Fibroblast of pulmonary artery (primary cell): ENCODE measurements around the gene RBM17.
A peak's percentile ranks its signal among the peaks of the same experiment; 100 is the strongest.

ENCODE experiments used
- DNase-seq: peaks from one replicate; pipeline ENCODE4 v3.0.0-alpha.2; 2010; ENCODE audit warnings: low read depth
- H3K4me3 ChIP-seq: replicated peaks from 2 replicates; pipeline ENCODE4 v1.5.1; 2011; ENCODE audit warnings: low read depth, mild to moderate bottlenecking, control low read depth, low read length, moderate library complexity
- CTCF ChIP-seq: IDR thresholded peaks from 2 replicates; pipeline ENCODE4 v1.5.1; 2011; ENCODE audit warnings: mild to moderate bottlenecking, control low read depth, low read length, inconsistent platforms; ENCODE audit errors: missing control alignments

The RBM17 gene

GRCh38 chr10:6065835-6066234, 23.0 kb upstream of the RBM17 start:
- peak; percentile 72 for DNase-seq
- no peak overlapping the region for H3K4me3 ChIP-seq
- TF ChIP-seq CTCF = no peak

- H3K4me3 ChIP-seq = no peak overlapping the region
- no peak for DNase-seq
- no peak for TF ChIP-seq CTCF
Observed at GRCh38 chr10:6067457-6067856, 21.4 kb upstream of the RBM17 start.

- no peak overlapping the region for H3K4me3 ChIP-seq
- no peak for TF ChIP-seq CTCF
- no peak for DNase-seq
Observed at GRCh38 chr10:6068006-6068405, 20.8 kb upstream of the RBM17 start.

GRCh38 chr10:6068422-6068821, 20.4 kb upstream of the RBM17 start:
- DNase-seq = no peak
- no peak overlapping the region for H3K4me3 ChIP-seq
- TF ChIP-seq CTCF = no peak

- no peak for DNase-seq
- no peak for TF ChIP-seq CTCF
Observed at GRCh38 chr10:6069081-6069931, 19.5 kb upstream of the RBM17 start.

GRCh38 chr10:6070660-6071059, 18.2 kb upstream of the RBM17 start:
- no peak for DNase-seq
- no peak overlapping the region for H3K4me3 ChIP-seq
- no peak for TF ChIP-seq CTCF

More at GRCh38 chr10:6069081-6069931, 19.5 kb upstream of the RBM17 start:
- H3K4me3 ChIP-seq = no peak overlapping the region
